Fibroblast of villous mesenchyme (primary cell): ENCODE data around the gene VMO1. TPM values are rescaled to one million over a fixed set of nuclear protein-coding genes. Genes with fewer than 3 reads are reported as not detected.

Experiments
- DNase-seq: peaks from one replicate; pipeline ENCODE4 v3.0.0-alpha.2; 2010; ENCODE audit warnings: low read depth
- H3K4me3 ChIP-seq: 2 replicates; pipeline ENCODE4 v1.5.1; 2011; ENCODE audit warnings: low read depth, mild to moderate bottlenecking, low read length
- CTCF ChIP-seq: IDR thresholded peaks from 2 replicates; pipeline ENCODE4 v1.5.1; 2012; ENCODE audit warnings: low read depth, mild to moderate bottlenecking, low read length; ENCODE audit not compliant: insufficient read depth
- total RNA-seq: library from RNA; depleted of rRNA; stranded (reverse); fragments of >200 nt; gene quantifications from 2 replicates; pipeline ENCODE4 v1.2.3, GENCODE V29; 2012

VMO1 gene
- total RNA-seq, 1 donor = not detected

GRCh38 chr17:4735876-4736651 lies 50.1 kb downstream of the VMO1 start:
- H3K4me3 ChIP-seq = no peak overlapping the region
- peak; percentile 5 for DNase-seq
- TF ChIP-seq CTCF = no peak

Other genes starting within 250 kb of the VMO1 start
- gene MYBBP1A, start 231.0 kb downstream of the VMO1 start, total RNA-seq = 61.7 and 71.2 TPM in 2 replicates
- gene GGT6, start 225.8 kb downstream of the VMO1 start, total RNA-seq = not detected in 2 replicates
- gene SMTNL2, start 201.8 kb downstream of the VMO1 start, total RNA-seq = not detected in 2 replicates
- gene ALOX15, start 144.7 kb downstream of the VMO1 start, total RNA-seq = not detected in 2 replicates
- 17.7 and 19.6 TPM in 2 replicates for gene PELP1, start 82.2 kb downstream of the VMO1 start, total RNA-seq
- 3.5 TPM in 2 replicates for gene ARRB2, start 75.7 kb downstream of the VMO1 start, total RNA-seq
- gene MED11, start 54.9 kb downstream of the VMO1 start, total RNA-seq = 9.9 and 11.0 TPM in 2 replicates
- gene ZMYND15, start 46.5 kb downstream of the VMO1 start, total RNA-seq = not detected in 2 replicates
- gene CXCL16, start 46.4 kb downstream of the VMO1 start, total RNA-seq = 0.64 and 0.86 TPM in 2 replicates
- not detected in 2 replicates for gene TM4SF5, start 14.5 kb downstream of the VMO1 start, total RNA-seq
- gene GLTPD2, start 2.6 kb upstream of the VMO1 start, total RNA-seq = not detected in 2 replicates
- gene PSMB6, start 9.8 kb upstream of the VMO1 start, total RNA-seq = 149 and 157 TPM in 2 replicates
- 11.7 and 13.9 TPM in 2 replicates for gene PLD2, start 20.8 kb upstream of the VMO1 start, total RNA-seq
- 21.6 and 38.0 TPM in 2 replicates for gene MINK1, start 47.0 kb upstream of the VMO1 start, total RNA-seq
- gene C17orf107, start 113.2 kb upstream of the VMO1 start, total RNA-seq = 3.5 and 3.9 TPM in 2 replicates
- under 0.01 and 0.32 TPM in 2 replicates for gene CHRNE, start 116.7 kb upstream of the VMO1 start, total RNA-seq
- not detected in 2 replicates for gene GP1BA, start 145.9 kb upstream of the VMO1 start, total RNA-seq
- gene SLC25A11, start 153.7 kb upstream of the VMO1 start, total RNA-seq = 51.8 and 64.7 TPM in 2 replicates
- 26.4 and 34.5 TPM in 2 replicates for gene RNF167, start 153.9 kb upstream of the VMO1 start, total RNA-seq
- gene PFN1, start 162.2 kb upstream of the VMO1 start, total RNA-seq = 581 and 784 TPM in 2 replicates
- 2.6 and 7.4 TPM in 2 replicates for gene ENO3, start 164.8 kb upstream of the VMO1 start, total RNA-seq
- gene SPAG7, start 181.5 kb upstream of the VMO1 start, total RNA-seq = 34.5 and 39.0 TPM in 2 replicates
- gene CAMTA2, start 201.3 kb upstream of the VMO1 start, total RNA-seq = 15.1 TPM in 2 replicates
- gene INCA1, start 211.2 kb upstream of the VMO1 start, total RNA-seq = 0.97 and 1.3 TPM in 2 replicates
- 50.6 and 56.6 TPM in 2 replicates for gene KIF1C, start 211.6 kb upstream of the VMO1 start, total RNA-seq
- gene SLC52A1, start 249.1 kb upstream of the VMO1 start, total RNA-seq = under 0.01 and 0.43 TPM in 2 replicates